Caco-2 (cell line): ENCODE measurements around the gene KARS1. TPM values are rescaled to one million over a fixed set of nuclear protein-coding genes. Genes with fewer than 3 reads are reported as not detected.

ENCODE experiments used
- BruUV-seq: library from RNA; stranded (reverse); fragments of 400-500 nt; replicated peaks from 2 replicates; lab custom pipeline; 2021; lab: Mats Ljungman, UMichigan
- CTCF ChIA-PET: fragments of 300-600 bp; sonication (Branson Sonifier 250); formaldehyde crosslinking; loops from one replicate; lab custom pipeline; 2022; ENCODE audit warnings: antibody characterized with exemption; lab: Charles Lee
- POLR2A ChIA-PET: fragments of 300-600 bp; sonication (Branson Sonifier 250); formaldehyde crosslinking; loops from one replicate; lab custom pipeline; 2022; ENCODE audit warnings: antibody characterized with exemption; lab: Charles Lee
- DNase-seq, 2 experiments: peaks; one replicate each; pipeline versions ENCODE4 v3.0.0 to v3.0.0-alpha.2; 2020 to 2022
- H3K27me3 ChIP-seq: replicated peaks from 2 replicates; pipeline ENCODE4 v1.6.0; 2011; ENCODE audit warnings: low read length; ENCODE audit not compliant: control insufficient read depth, insufficient read depth
- H3K36me3 ChIP-seq: 2 replicates; pipeline ENCODE4 v1.5.1; 2011; ENCODE audit warnings: low read length; ENCODE audit not compliant: control insufficient read depth, insufficient read depth
- H3K4me1 ChIP-seq: fragments of 250-450 bp; sonication (Bioruptor Pico); 2 replicates; pipeline ENCODE4 v1.5.1; 2020; ENCODE audit warnings: mild to moderate bottlenecking
- H3K4me3 ChIP-seq: 2 replicates; pipeline ENCODE4 v1.5.1; 2011; ENCODE audit warnings: low read depth, mild to moderate bottlenecking, control low read depth, low read length
- H3K9me3 ChIP-seq: fragments of 250-450 bp; sonication (Bioruptor Pico); 2 replicates; pipeline ENCODE4 v1.5.1; 2020; ENCODE audit warnings: mild to moderate bottlenecking, moderate library complexity
- H3K27ac Mint-ChIP-seq: one replicate; pipeline ENCODE4 v1.8.0; 2022; ENCODE audit warnings: mixed read lengths; ENCODE audit not compliant: unreplicated experiment
- H3K27me3 Mint-ChIP-seq: one replicate; pipeline ENCODE4 v1.8.0; 2022; ENCODE audit warnings: mixed read lengths; ENCODE audit not compliant: insufficient read depth, unreplicated experiment
- H3K36me3 Mint-ChIP-seq: one replicate; pipeline ENCODE4 v1.8.0; 2022; ENCODE audit warnings: mild to moderate bottlenecking, mixed read lengths; ENCODE audit not compliant: insufficient read depth, unreplicated experiment
- H3K4me1 Mint-ChIP-seq: one replicate; pipeline ENCODE4 v1.8.0; 2022; ENCODE audit warnings: low read depth, mixed read lengths; ENCODE audit not compliant: unreplicated experiment
- H3K4me3 Mint-ChIP-seq: one replicate; pipeline ENCODE4 v1.8.0; 2022; ENCODE audit warnings: mild to moderate bottlenecking, moderate library complexity, mixed read lengths; ENCODE audit not compliant: unreplicated experiment
- H3K9me3 Mint-ChIP-seq: one replicate; pipeline ENCODE4 v1.8.0; 2022; ENCODE audit warnings: mixed read lengths; ENCODE audit not compliant: unreplicated experiment
- CTCF ChIP-seq, 2 experiments: fragments of 200-600 bp in 1 of 2; IDR thresholded peaks; 1 replicate in 1 of 2; 2 replicates in 1 of 2; pipeline versions ENCODE4 v1.5.1 to v1.8.0; 2011 to 2022; ENCODE audit warnings: antibody characterized with exemption in 1 of 2, control low read depth in 1 of 2, inconsistent platforms in 1 of 2, low read depth in 1 of 2, low read length in 1 of 2, mild to moderate bottlenecking in 1 of 2, moderate library complexity in 1 of 2; ENCODE audit not compliant: insufficient read depth in 1 of 2, severe bottlenecking in 1 of 2, unreplicated experiment in 1 of 2
- intact Hi-C: fragments of 100-400 bp; cut with micrococcal nuclease; formaldehyde crosslinking; loops from one replicate; pipeline ENCODE4 v1.10.0; 2022; ENCODE audit not compliant: unreplicated experiment
- total RNA-seq: library from RNA; stranded (reverse); gene quantifications from 2 replicates; pipeline ENCODE4 v1.2.3, GENCODE V29; 2022

Gene KARS1
- total RNA-seq, 1 experiment from 2014 or later = 244 TPM

DNA sequence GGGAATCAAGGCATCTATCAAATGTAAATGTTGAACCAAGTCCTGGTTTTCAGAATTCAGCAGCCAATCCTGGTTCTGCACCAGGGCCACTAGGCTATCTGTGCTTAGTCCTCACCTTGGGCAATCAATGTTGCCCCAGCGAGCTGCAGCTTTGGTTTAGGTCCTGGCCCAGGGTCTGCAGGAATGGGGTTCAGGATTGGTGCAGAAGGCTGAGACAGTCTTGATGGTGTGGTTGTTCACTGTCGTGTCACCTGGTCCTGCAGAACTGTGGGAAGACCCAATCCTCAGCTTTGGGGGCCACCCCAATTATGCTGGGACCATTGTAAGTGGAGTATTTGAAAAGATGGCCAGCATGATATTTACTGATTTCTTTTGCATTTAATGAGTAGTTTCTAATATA lies 10.7 kb upstream of the KARS1 start:
- ChIA-PET POLR2A (no interaction called here), CTCF (no interaction called here)
- Histone ChIP-seq H3K4me3 (no peak overlapping the region), H3K36me3 (peaks cover 3% of the 10 kb centered on the region), H3K4me1 (no peaks in the 10 kb centered on the region), H3K27me3 (no peaks in the 10 kb centered on the region), H3K9me3 (peaks cover 4% of the 10 kb centered on the region; the same call in 1 of the 2 replicates)
- Mint-ChIP-seq H3K36me3 (peaks cover 31% of the 10 kb centered on the region), H3K27ac (no peak overlapping the region), H3K27me3 (no peaks in the 10 kb centered on the region), H3K4me3 (no peak overlapping the region), H3K9me3 (no peaks in the 10 kb centered on the region), H3K4me1 (no peaks in the 10 kb centered on the region)
- no TSS peak for BruUV-seq
- no peak for TF ChIP-seq CTCF (IDR thresholded peaks at IDR 0.05; ENCODE audit: insufficient read depth in 1 of 2, low read depth in 1 of 2, low read length in 1 of 2, severe bottlenecking in 1 of 2, unreplicated experiment in 1 of 2)
- no peak for DNase-seq
- intact Hi-C loops = no loop called here

GRCh38 chr16:75653922-75654321 lies 6.5 kb upstream of the KARS1 start:
- H3K36me3 ChIP-seq = peaks cover 3% of the 10 kb centered on the region; the same call in 1 of the 2 replicates

More at GRCh38 chr16:75653922-75654321, 6.5 kb upstream of the KARS1 start:
- Mint-ChIP-seq H3K27me3 (no peaks in the 10 kb centered on the region), H3K4me1 (peaks cover 11% of the 10 kb centered on the region), H3K4me3 (no peak overlapping the region), H3K9me3 (no peaks in the 10 kb centered on the region), H3K27ac (no peak overlapping the region), H3K36me3 (peaks cover 28% of the 10 kb centered on the region)
- BruUV-seq = no TSS peak
- ChIA-PET POLR2A (no interaction called here), CTCF (no interaction called here)
- no peak overlapping the region for H3K4me3 ChIP-seq
- no peaks in the 10 kb centered on the region for H3K27me3 ChIP-seq
- H3K4me1 ChIP-seq = 0 out of 2 replicates have a peak, but pooled peaks cover 6% of the 10 kb centered on the region
- DNase-seq = no peak
- intact Hi-C loops = no loop called here
- TF ChIP-seq CTCF (IDR thresholded peaks at IDR 0.05; ENCODE audit: insufficient read depth in 1 of 2, low read depth in 1 of 2, low read length in 1 of 2, severe bottlenecking in 1 of 2, unreplicated experiment in 1 of 2) = no peak
- H3K9me3 ChIP-seq = peaks cover 1% of the 10 kb centered on the region; the same call in 1 of the 2 replicates
